ENCODE results near the gene RNF207. TPM values are rescaled to one million over a fixed set of nuclear protein-coding genes. Genes with fewer than 3 reads are reported as not detected.

Gene RNF207
- polyA plus RNA-seq, 1 of the 3 experiments (the other 2 are of a cell fraction): 25.4 TPM

DNA sequence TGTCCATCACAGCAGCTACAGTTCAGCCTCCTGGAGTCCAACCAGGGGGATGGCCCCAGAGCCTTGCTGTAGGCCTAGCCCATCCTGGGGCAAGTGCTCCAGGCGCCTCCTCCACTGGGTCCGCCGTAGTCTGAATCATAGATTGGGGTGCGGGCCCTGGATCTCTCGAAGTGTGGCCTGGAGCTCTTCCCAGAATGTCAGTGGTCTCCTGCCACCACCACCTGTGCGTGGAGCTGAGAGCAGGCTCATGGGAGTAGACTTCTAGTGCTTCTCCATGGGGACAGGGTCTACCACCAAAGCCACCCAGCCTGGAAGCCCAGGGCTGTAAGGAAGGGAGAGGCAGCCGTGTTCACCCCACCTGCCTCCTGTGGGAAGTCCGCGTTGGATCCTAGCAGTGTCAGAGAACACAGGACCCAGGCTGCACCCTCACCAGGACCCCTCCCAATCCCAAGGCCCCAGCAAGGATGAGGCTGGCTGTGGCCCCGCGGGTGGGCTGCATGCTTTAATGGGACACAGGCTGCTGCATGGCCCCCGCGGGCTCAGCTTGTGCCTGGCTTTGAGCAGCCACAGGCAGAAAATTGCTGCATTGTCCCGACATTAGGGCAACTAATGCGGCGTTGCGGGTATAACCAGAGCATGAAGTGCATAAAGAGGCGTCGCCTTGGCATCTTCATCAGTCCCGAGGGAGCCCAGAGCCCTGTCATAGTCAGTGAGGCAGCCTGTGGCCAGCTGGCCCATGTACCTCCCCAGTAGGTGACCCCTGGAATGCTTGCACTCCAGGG, 37.3 kb downstream of the RNF207 start:
- Histone ChIP-seq H2AFZ (ENCODE audit: low read depth) (no peak overlapping the region), H3K9me3 (no peaks in the 10 kb centered on the region), H3K36me3 (replicated peaks in 1 of 2; ENCODE audit: control insufficient read depth in 1 of 2, insufficient read depth in 2 of 2, low read length in 1 of 2) (no peaks in the 10 kb centered on the region), H4K20me1 (ENCODE audit: insufficient read depth) (peaks cover 3% of the 10 kb centered on the region; the same call in 1 of the 2 replicates), H3K27ac (ENCODE audit: low read depth in 2 of 2, low read length in 1 of 2) (no peak overlapping the region), H3K4me3 (ENCODE audit: low read depth in 2 of 2, low read length in 1 of 2) (no peak overlapping the region), H3K4me1 (ENCODE audit: control insufficient read depth in 1 of 2, insufficient read depth in 2 of 2, low read depth in 1 of 2, low read length in 1 of 2) (no peaks in the 10 kb centered on the region; a peak in 1 of 4 replicates), H3K9me2 (no peaks in the 10 kb centered on the region), H3K27me3 (ENCODE audit: insufficient read depth) (no peaks in the 10 kb centered on the region), H3K79me2 (ENCODE audit: insufficient read depth) (no peaks in the 10 kb centered on the region), H3K4me2 (no peak overlapping the region), H3K9ac (no peak overlapping the region), H3F3A (replicated peaks; ENCODE audit: insufficient read depth) (no peaks in the 10 kb centered on the region)
- ChIA-PET CTCF (interaction anchor here (1.0 to 7.4 kb wide), 8 partner anchors 72 to 197 kb away, joined by 3 to 100 read pairs (median 4); no protein-coding TSS in a partner anchor), POLR2A (interaction anchor here (0.7 kb wide), 1 partner anchor 124 kb away, joined by 3 read pairs; no protein-coding TSS in a partner anchor)
- WGBS (ENCODE audit: low lambda C conversion rate): 82% methylated on average over 11 of the region's 20 CpGs
- TF ChIP-seq MAX (IDR thresholded peaks at IDR 0.05; ENCODE audit: low read depth) (no peak), GATA2 (CRISPR knock-in tag; IDR thresholded peaks at IDR 0.05) (no peak), POLR2AphosphoS5 (IDR thresholded peaks at IDR 0.05; ENCODE audit: low read depth, low read length) (no peak), RAD21 (IDR thresholded peaks at IDR 0.05; ENCODE audit: low read length) (no peak), MEF2A (IDR thresholded peaks at IDR 0.05; ENCODE audit: borderline replicate concordance, low read depth) (no peak), ZBTB33 (IDR thresholded peaks at IDR 0.05; ENCODE audit: borderline replicate concordance, low read depth) (no peak), RCOR1 (IDR thresholded peaks at IDR 0.05; ENCODE audit: low read length) (no peak), SMC3 (IDR thresholded peaks at IDR 0.05; ENCODE audit: low read depth, low read length) (no peak), FOSL2 (IDR thresholded peaks at IDR 0.05; ENCODE audit: borderline replicate concordance, low read depth) (no peak), YY1 (IDR thresholded peaks at IDR 0.05; ENCODE audit: low read depth) (no peak), NRF1 (IDR thresholded peaks at IDR 0.05; ENCODE audit: low read depth, low read length) (no peak), CTCF (IDR thresholded peaks at IDR 0.05) (no peak), FOXM1 (IDR thresholded peaks at IDR 0.05; ENCODE audit: low read depth) (no peak), TCF12 (IDR thresholded peaks at IDR 0.05) (no peak), NFIC (IDR thresholded peaks at IDR 0.05; ENCODE audit: borderline replicate concordance) (no peak), RXRA (IDR thresholded peaks at IDR 0.05; ENCODE audit: borderline replicate concordance, low read depth) (no peak)
- TF ChIP-seq, protein P1, sequence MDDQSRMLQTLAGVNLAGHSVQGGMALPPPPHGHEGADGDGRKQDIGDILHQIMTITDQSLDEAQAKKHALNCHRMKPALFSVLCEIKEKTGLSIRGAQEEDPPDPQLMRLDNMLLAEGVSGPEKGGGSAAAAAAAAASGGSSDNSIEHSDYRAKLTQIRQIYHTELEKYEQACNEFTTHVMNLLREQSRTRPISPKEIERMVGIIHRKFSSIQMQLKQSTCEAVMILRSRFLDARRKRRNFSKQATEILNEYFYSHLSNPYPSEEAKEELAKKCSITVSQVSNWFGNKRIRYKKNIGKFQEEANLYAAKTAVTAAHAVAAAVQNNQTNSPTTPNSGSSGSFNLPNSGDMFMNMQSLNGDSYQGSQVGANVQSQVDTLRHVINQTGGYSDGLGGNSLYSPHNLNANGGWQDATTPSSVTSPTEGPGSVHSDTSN (IDR thresholded peaks at IDR 0.05): no peak
- no peak for DNase-seq

Data from SK-N-SH (cell line).